PC-9 (cell line): ENCODE measurements around the gene GLYATL1B. TPM values are rescaled to one million over a fixed set of nuclear protein-coding genes. Genes with fewer than 3 reads are reported as not detected.
"Not testable (repeated sequence)": the region's sequence is repeated elsewhere in the genome, so short reads cannot be mapped to it uniquely, and the experiment has no call there.

Experiments used
- BruUV-seq: library from RNA; stranded (reverse); fragments of 400-500 nt; replicated peaks from 2 replicates; lab custom pipeline; 2021; lab: Mats Ljungman, UMichigan
- CTCF ChIA-PET: fragments of 300-600 bp; sonication (Branson Sonifier 250); formaldehyde crosslinking; loops from one replicate; lab custom pipeline; 2022; ENCODE audit warnings: antibody characterized with exemption; lab: Charles Lee
- POLR2A ChIA-PET: fragments of 300-600 bp; sonication (Branson Sonifier 250); formaldehyde crosslinking; loops from one replicate; lab custom pipeline; 2022; ENCODE audit warnings: antibody characterized with exemption; ENCODE audit not compliant: unreplicated experiment; lab: Charles Lee
- DNase-seq, 2 experiments: peaks; one replicate each; pipeline versions ENCODE4 v3.0.0 to v3.0.0-alpha.2; 2015 to 2022; ENCODE audit warnings: mixed read lengths in 1 of 2
- H2AFZ ChIP-seq: fragments of 200-600 bp; sonication (generic); 2 replicates; pipeline ENCODE4 v1.8.1; 2017; ENCODE audit warnings: antibody characterized with exemption
- H3F3A ChIP-seq: fragments of 200-600 bp; sonication (generic); 2 replicates; pipeline ENCODE4 v1.8.1; 2017; ENCODE audit warnings: antibody characterized with exemption, mild to moderate bottlenecking, low read depth; ENCODE audit not compliant: insufficient read depth
- H3K27ac ChIP-seq: fragments of 200-600 bp; sonication (generic); 2 replicates; pipeline ENCODE4 v1.6.1; 2016; ENCODE audit warnings: mixed run types
- H3K27me3 ChIP-seq: fragments of 200-600 bp; sonication (generic); 2 replicates; pipeline ENCODE4 v1.6.1; 2016; ENCODE audit warnings: low read depth, mixed run types; ENCODE audit not compliant: insufficient read depth
- H3K36me3 ChIP-seq: fragments of 200-600 bp; sonication (generic); 2 replicates; pipeline ENCODE4 v1.6.1; 2016; ENCODE audit warnings: low read depth, mixed run types
- H3K4me1 ChIP-seq: fragments of 200-600 bp; sonication (generic); replicated peaks from 2 replicates; pipeline ENCODE4 v1.6.1; 2016; ENCODE audit warnings: mixed run types; ENCODE audit not compliant: insufficient read depth
- H3K4me2 ChIP-seq: fragments of 200-600 bp; sonication (generic); 2 replicates; pipeline ENCODE4 v1.6.1; 2017; ENCODE audit warnings: mixed run types
- H3K4me3 ChIP-seq: fragments of 200-600 bp; sonication (generic); 2 replicates; pipeline ENCODE4 v1.6.1; 2016; ENCODE audit warnings: mixed run types
- H3K79me2 ChIP-seq: fragments of 200-600 bp; sonication (generic); 2 replicates; pipeline ENCODE4 v1.6.1; 2017; ENCODE audit warnings: low read depth, mixed run types
- H3K9me2 ChIP-seq: fragments of 200-600 bp; sonication (generic); 2 replicates; pipeline ENCODE4 v1.8.1; 2017; ENCODE audit warnings: mild to moderate bottlenecking; ENCODE audit not compliant: insufficient read depth
- H3K9me3 ChIP-seq: fragments of 200-600 bp; sonication (generic); 2 replicates; pipeline ENCODE4 v1.8.1; 2016; ENCODE audit warnings: low read depth; ENCODE audit not compliant: insufficient read depth
- H4K20me1 ChIP-seq: fragments of 200-600 bp; sonication (generic); 2 replicates; pipeline ENCODE4 v1.8.1; 2017; ENCODE audit not compliant: insufficient read depth
- EZH2 ChIP-seq: fragments of 200-600 bp; sonication (generic); IDR thresholded peaks from 2 replicates; pipeline ENCODE4 v1.8.0; 2017; ENCODE audit warnings: antibody characterized with exemption, low read depth
- intact Hi-C: fragments of 100-400 bp; cut with micrococcal nuclease; formaldehyde crosslinking; loops from one replicate; pipeline ENCODE4 v1.10.0; 2022; ENCODE audit not compliant: unreplicated experiment
- total RNA-seq: library from RNA; stranded (reverse); gene quantifications from 2 replicates; pipeline ENCODE4 v1.2.3, GENCODE V29; 2021
- TF ChIP-seq, protein P1 (sequence below): fragments of 200-600 bp; sonication (generic); conservative IDR thresholded peaks from 2 replicates; pipeline ENCODE4 v1.6.1; 2017; ENCODE audit warnings: mixed run types, antibody characterized with exemption, mild to moderate bottlenecking, moderate library complexity

Gene GLYATL1B
- total RNA-seq, 1 experiment from 2014 or later = not detected

DNA sequence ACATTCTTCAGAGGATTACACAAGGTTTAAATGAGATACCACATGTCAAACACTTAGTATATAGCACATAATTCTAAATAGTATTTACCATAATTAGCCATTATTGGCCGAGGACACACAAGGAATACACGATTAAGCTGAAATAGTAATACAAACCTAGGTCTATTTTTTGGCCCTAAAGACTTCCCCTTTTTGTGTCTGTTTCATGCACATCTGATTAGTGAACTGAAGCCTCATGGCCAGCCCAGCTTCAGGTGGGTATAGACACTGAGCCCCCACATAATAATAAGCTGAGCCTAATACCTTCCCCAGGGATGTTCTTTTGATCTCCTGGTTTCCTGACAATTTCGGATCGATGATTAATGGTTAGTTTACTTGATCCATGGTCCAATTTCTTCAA, 2.1 kb downstream of the GLYATL1B start:
- no peak overlapping the region for H3K4me2 ChIP-seq
- no peak overlapping the region for H2AFZ ChIP-seq
- TF ChIP-seq, protein P1, sequence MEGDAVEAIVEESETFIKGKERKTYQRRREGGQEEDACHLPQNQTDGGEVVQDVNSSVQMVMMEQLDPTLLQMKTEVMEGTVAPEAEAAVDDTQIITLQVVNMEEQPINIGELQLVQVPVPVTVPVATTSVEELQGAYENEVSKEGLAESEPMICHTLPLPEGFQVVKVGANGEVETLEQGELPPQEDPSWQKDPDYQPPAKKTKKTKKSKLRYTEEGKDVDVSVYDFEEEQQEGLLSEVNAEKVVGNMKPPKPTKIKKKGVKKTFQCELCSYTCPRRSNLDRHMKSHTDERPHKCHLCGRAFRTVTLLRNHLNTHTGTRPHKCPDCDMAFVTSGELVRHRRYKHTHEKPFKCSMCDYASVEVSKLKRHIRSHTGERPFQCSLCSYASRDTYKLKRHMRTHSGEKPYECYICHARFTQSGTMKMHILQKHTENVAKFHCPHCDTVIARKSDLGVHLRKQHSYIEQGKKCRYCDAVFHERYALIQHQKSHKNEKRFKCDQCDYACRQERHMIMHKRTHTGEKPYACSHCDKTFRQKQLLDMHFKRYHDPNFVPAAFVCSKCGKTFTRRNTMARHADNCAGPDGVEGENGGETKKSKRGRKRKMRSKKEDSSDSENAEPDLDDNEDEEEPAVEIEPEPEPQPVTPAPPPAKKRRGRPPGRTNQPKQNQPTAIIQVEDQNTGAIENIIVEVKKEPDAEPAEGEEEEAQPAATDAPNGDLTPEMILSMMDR = no peak
- no peak for TF ChIP-seq EZH2
- no peaks in the 10 kb centered on the region for H3K9me3 ChIP-seq
- no peaks in the 10 kb centered on the region for H3K4me1 ChIP-seq
- no peak overlapping the region for H3K27ac ChIP-seq
- DNase-seq = no peak
- ChIA-PET POLR2A (no interaction called here), CTCF (no interaction called here)
- peaks cover 65% of the 10 kb centered on the region for H3K27me3 ChIP-seq
- no peaks in the 10 kb centered on the region for H3K79me2 ChIP-seq
- intact Hi-C loops = no loop called here
- H3K9me2 ChIP-seq = no peaks in the 10 kb centered on the region
- H3K4me3 ChIP-seq = no peak overlapping the region
- no TSS peak for BruUV-seq
- H4K20me1 ChIP-seq = no peaks in the 10 kb centered on the region
- no peaks in the 10 kb centered on the region for H3K36me3 ChIP-seq
- H3F3A ChIP-seq = no peaks in the 10 kb centered on the region

DNA sequence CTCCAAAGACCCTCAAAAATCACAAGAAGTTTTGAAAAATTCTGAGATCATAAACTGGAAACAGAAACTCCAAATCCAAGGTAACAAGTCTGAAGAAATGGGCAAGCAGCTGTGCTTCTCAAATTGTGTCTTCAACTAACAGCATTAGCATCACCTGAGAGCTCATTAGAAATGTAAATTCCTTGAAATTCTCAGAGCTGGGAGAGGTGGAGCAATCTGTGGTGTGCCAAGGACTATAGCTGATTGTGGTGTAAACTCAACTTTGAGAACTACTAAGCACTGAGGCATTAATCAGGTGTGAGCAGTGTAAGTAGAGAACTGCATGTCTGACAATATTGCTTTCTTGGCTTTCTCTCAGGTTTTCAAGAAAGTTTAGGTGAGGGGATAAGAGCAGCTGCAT, 7.5 kb downstream of the GLYATL1B start:
- H3K9me2 ChIP-seq, BruUV-seq, H3K4me3 ChIP-seq, H3K4me2 ChIP-seq, H3K27ac ChIP-seq, CTCF ChIA-PET, POLR2A ChIA-PET, H3K79me2 ChIP-seq, H3F3A ChIP-seq, H2AFZ ChIP-seq, H3K4me1 ChIP-seq, H3K9me3 ChIP-seq, H3K36me3 ChIP-seq, H4K20me1 ChIP-seq, DNase-seq, intact Hi-C loops: not testable (repeated sequence)
- peaks cover 40% of the 10 kb centered on the region for H3K27me3 ChIP-seq

DNA sequence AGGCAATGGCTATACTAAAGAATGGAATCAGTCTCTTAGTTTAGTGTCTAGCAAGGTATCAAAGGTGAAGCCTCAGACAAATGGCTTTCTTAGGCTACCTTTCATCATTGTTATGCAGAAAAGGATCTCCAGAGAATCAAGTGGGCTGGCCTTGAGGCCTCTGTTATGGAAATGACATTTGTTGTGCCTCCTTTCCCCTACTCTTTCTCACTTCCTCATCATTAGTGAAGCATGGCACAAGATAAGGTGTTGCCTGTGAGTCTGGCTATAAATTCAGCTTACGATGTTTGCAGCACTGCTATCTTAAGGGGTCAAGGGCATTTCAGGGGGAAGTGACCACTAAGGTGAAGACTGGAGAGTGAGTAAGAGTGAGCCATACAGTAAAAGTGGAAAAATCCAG, 9.1 kb downstream of the GLYATL1B start:
- POLR2A ChIA-PET, BruUV-seq, intact Hi-C loops, H3K27ac ChIP-seq, H3F3A ChIP-seq, H3K9me2 ChIP-seq, H3K9me3 ChIP-seq, DNase-seq, H3K79me2 ChIP-seq, H3K4me3 ChIP-seq, H2AFZ ChIP-seq, CTCF ChIA-PET, H3K4me2 ChIP-seq, H4K20me1 ChIP-seq, H3K4me1 ChIP-seq, H3K36me3 ChIP-seq: not testable (repeated sequence)
- H3K27me3 ChIP-seq = peaks cover 39% of the 10 kb centered on the region

DNA sequence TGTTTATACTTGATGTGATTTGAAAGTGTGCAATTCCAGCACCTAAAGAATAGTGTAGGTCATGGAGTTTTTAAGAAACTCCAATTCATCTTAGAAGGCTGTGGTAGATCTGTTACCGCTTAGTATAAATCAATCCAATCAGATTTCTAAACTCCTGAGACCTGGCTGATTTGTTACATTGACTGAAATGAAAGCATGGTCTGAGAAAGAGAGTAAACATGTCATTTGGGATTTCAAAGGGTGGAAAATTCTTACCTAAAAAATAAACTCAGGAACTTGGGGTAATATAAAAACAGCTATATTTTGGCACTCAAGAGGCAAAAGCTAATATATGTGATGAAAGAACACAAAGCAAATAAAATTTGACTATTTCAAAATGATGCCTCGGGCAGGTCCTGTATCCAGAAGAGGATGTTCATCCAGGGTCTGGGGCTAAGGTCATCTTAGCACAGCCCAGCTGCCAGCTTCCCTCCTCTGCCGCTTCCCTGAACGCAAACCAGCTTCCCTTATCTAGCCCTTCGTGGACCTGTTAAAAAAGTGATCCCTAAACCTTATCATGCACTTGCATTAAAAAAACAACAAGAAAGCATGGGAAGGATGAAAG, 10.0 kb downstream of the GLYATL1B start:
- H3K9me3 ChIP-seq, H3K79me2 ChIP-seq, H3K9me2 ChIP-seq, BruUV-seq, CTCF ChIA-PET, DNase-seq, H3K4me3 ChIP-seq, H3K4me1 ChIP-seq, H4K20me1 ChIP-seq, H3F3A ChIP-seq, H2AFZ ChIP-seq, H3K27ac ChIP-seq, POLR2A ChIA-PET, intact Hi-C loops, H3K36me3 ChIP-seq, H3K4me2 ChIP-seq: not testable (repeated sequence)
- H3K27me3 ChIP-seq = peaks cover 47% of the 10 kb centered on the region
